DND-41 (cell line): ENCODE measurements around the gene SLC24A4.

ENCODE experiments used
- ATAC-seq: fragments of 200-7000 bp; cut with Tn5 transposase; 3 replicates; pipeline ENCODE4 v1.9.1; 2021; ENCODE audit warnings: low read depth; ENCODE audit not compliant: insufficient read depth
- DNase-seq: peaks from one replicate; pipeline ENCODE4 v3.0.0-alpha.2; 2020
- H2AFZ ChIP-seq: 2 replicates; pipeline ENCODE4 v1.6.0; 2012; ENCODE audit warnings: low read depth, low read length
- H3K27ac ChIP-seq: 2 replicates; pipeline ENCODE4 v1.5.1; 2012; ENCODE audit warnings: low read length, inconsistent platforms
- H3K27me3 ChIP-seq: fragments of 200-600 bp; sonication (generic); 2 replicates; pipeline ENCODE4 v1.6.0; 2012; ENCODE audit warnings: low read length, mild to moderate bottlenecking, inconsistent platforms; ENCODE audit not compliant: insufficient read depth, poor library complexity
- H3K36me3 ChIP-seq: 2 replicates; pipeline ENCODE4 v1.5.1; 2012; ENCODE audit warnings: low read length, inconsistent platforms; ENCODE audit not compliant: insufficient read depth
- H3K4me1 ChIP-seq: 2 replicates; pipeline ENCODE4 v1.5.1; 2012; ENCODE audit warnings: mild to moderate bottlenecking, low read length; ENCODE audit not compliant: insufficient read depth
- H3K4me2 ChIP-seq: 2 replicates; pipeline ENCODE4 v1.6.0; 2012; ENCODE audit warnings: mild to moderate bottlenecking, moderate library complexity, low read length, inconsistent platforms; ENCODE audit not compliant: insufficient read depth
- H3K4me3 ChIP-seq, 2 experiments: fragments of 200-600 bp in 1 of 2; shearing (Covaris generic) in 1 of 2; 2 replicates each; pipeline ENCODE4 v1.5.1; 2012 to 2016; ENCODE audit warnings: inconsistent platforms in 2 of 2, low read length in 2 of 2, mild to moderate bottlenecking in 2 of 2, low read depth in 1 of 2, moderate library complexity in 1 of 2
- H3K79me2 ChIP-seq: 2 replicates; pipeline ENCODE4 v1.6.0; 2012; ENCODE audit warnings: low read length, inconsistent platforms; ENCODE audit not compliant: insufficient read depth
- H3K9ac ChIP-seq: 2 replicates; pipeline ENCODE4 v1.6.0; 2012; ENCODE audit warnings: low read depth, mild to moderate bottlenecking, inconsistent platforms, low read length, moderate library complexity
- H3K9me3 ChIP-seq: 2 replicates; pipeline ENCODE4 v1.5.1; 2012; ENCODE audit warnings: low read length, moderate library complexity, mild to moderate bottlenecking, inconsistent platforms; ENCODE audit not compliant: insufficient read depth, severe bottlenecking
- H4K20me1 ChIP-seq: 2 replicates; pipeline ENCODE4 v1.6.0; 2012; ENCODE audit warnings: low read length; ENCODE audit not compliant: insufficient read depth
- CTCF ChIP-seq: IDR thresholded peaks from 2 replicates; pipeline ENCODE4 v1.5.1; 2012; ENCODE audit warnings: borderline replicate concordance, low read length, moderate library complexity, mild to moderate bottlenecking; ENCODE audit not compliant: poor library complexity, severe bottlenecking; ENCODE audit errors: extremely low read depth
- EZH2 ChIP-seq: IDR thresholded peaks from 3 replicates; pipeline ENCODE4 v1.6.1; 2012; ENCODE audit warnings: borderline replicate concordance, low read depth, mild to moderate bottlenecking, moderate library complexity, low read length, inconsistent platforms; ENCODE audit not compliant: severe bottlenecking

Gene SLC24A4

GRCh38 chr14:92356677-92357076 lies 33.7 kb downstream of the SLC24A4 start:
- Histone ChIP-seq H3K36me3 (no peaks in the 10 kb centered on the region), H3K4me3 (no peak overlapping the region), H3K79me2 (no peaks in the 10 kb centered on the region), H2AFZ (no peak overlapping the region), H3K4me1 (no peaks in the 10 kb centered on the region), H4K20me1 (no peaks in the 10 kb centered on the region), H3K4me2 (no peak overlapping the region), H3K9me3 (no peaks in the 10 kb centered on the region), H3K27me3 (peaks cover 5% of the 10 kb centered on the region), H3K27ac (no peak overlapping the region), H3K9ac (no peak overlapping the region)
- no peak for DNase-seq
- ATAC-seq: no peak
- TF ChIP-seq CTCF: no peak
- TF ChIP-seq EZH2: no peak

GRCh38 chr14:92360651-92361370 lies 37.8 kb downstream of the SLC24A4 start:
- ATAC-seq (no peak), DNase-seq (no peak)
- no peaks in the 10 kb centered on the region for H4K20me1 ChIP-seq
- no peak overlapping the region for H3K9ac ChIP-seq
- H3K4me2 ChIP-seq: no peak overlapping the region
- H3K79me2 ChIP-seq: no peaks in the 10 kb centered on the region
- no peaks in the 10 kb centered on the region for H3K36me3 ChIP-seq
- no peak overlapping the region for H3K4me3 ChIP-seq
- H2AFZ ChIP-seq: no peak overlapping the region
- H3K9me3 ChIP-seq: no peaks in the 10 kb centered on the region
- no peak for TF ChIP-seq EZH2
- no peak for TF ChIP-seq CTCF
- no peak overlapping the region for H3K27ac ChIP-seq
- no peaks in the 10 kb centered on the region for H3K27me3 ChIP-seq
- no peaks in the 10 kb centered on the region for H3K4me1 ChIP-seq

GRCh38 chr14:92362781-92363235 lies 39.8 kb downstream of the SLC24A4 start:
- Histone ChIP-seq H3K27me3 (no peaks in the 10 kb centered on the region), H2AFZ (no peak overlapping the region), H3K27ac (no peak overlapping the region), H3K36me3 (no peaks in the 10 kb centered on the region), H3K9ac (no peak overlapping the region), H3K9me3 (no peaks in the 10 kb centered on the region), H3K4me1 (no peaks in the 10 kb centered on the region), H4K20me1 (no peaks in the 10 kb centered on the region), H3K4me3 (no peak overlapping the region), H3K4me2 (no peak overlapping the region), H3K79me2 (no peaks in the 10 kb centered on the region)
- TF ChIP-seq EZH2 (no peak), CTCF (no peak)
- DNase-seq (no peak), ATAC-seq (no peak)

- TF ChIP-seq EZH2 (no peak), CTCF (no peak)
- Histone ChIP-seq H3K9me3 (no peaks in the 10 kb centered on the region), H3K9ac (no peak overlapping the region), H3K27me3 (no peaks in the 10 kb centered on the region), H3K27ac (no peak overlapping the region), H2AFZ (no peak overlapping the region), H4K20me1 (no peaks in the 10 kb centered on the region), H3K79me2 (no peaks in the 10 kb centered on the region), H3K4me2 (no peak overlapping the region), H3K4me1 (no peaks in the 10 kb centered on the region), H3K4me3 (no peak overlapping the region), H3K36me3 (no peaks in the 10 kb centered on the region)
- DNase-seq (no peak), ATAC-seq (no peak)
These were observed 43.3 kb downstream of the SLC24A4 start for GRCh38 chr14:92366237-92366636.
